OCI-LY1 (cell line): ENCODE measurements around the gene LRMDA.

Source experiments
- H2AFZ ChIP-seq: fragments of 200-600 bp; sonication (generic), shearing (Covaris generic); 2 replicates; pipeline ENCODE4 v1.6.0; 2014; ENCODE audit warnings: antibody characterized with exemption, mild to moderate bottlenecking, low read length
- H3F3A ChIP-seq: fragments of 200-600 bp; sonication (generic), shearing (Covaris generic); 2 replicates; pipeline ENCODE4 v1.6.0; 2014; ENCODE audit warnings: mild to moderate bottlenecking, antibody characterized with exemption, low read length, moderate library complexity; ENCODE audit not compliant: insufficient read depth
- H3K27ac ChIP-seq: fragments of 200-600 bp; sonication (generic); 2 replicates; pipeline ENCODE4 v1.5.1; 2014; ENCODE audit warnings: low read length, mixed run types, mild to moderate bottlenecking, low read depth; ENCODE audit not compliant: poor library complexity, severe bottlenecking
- H3K27me3 ChIP-seq: fragments of 200-600 bp; sonication (generic); 2 replicates; pipeline ENCODE4 v1.6.0; 2014; ENCODE audit warnings: antibody characterized with exemption, mild to moderate bottlenecking, low read length, moderate library complexity; ENCODE audit not compliant: insufficient read depth
- H3K36me3 ChIP-seq: fragments of 200-600 bp; sonication (generic); 2 replicates; pipeline ENCODE4 v1.6.1; 2014; ENCODE audit warnings: mild to moderate bottlenecking, antibody characterized with exemption, low read length, moderate library complexity, mixed read lengths; ENCODE audit not compliant: insufficient read depth
- H3K4me1 ChIP-seq: fragments of 200-600 bp; sonication (generic); 2 replicates; pipeline ENCODE4 v1.5.1; 2014; ENCODE audit warnings: mild to moderate bottlenecking, low read length, moderate library complexity; ENCODE audit not compliant: insufficient read depth, severe bottlenecking
- H3K4me2 ChIP-seq: fragments of 200-600 bp; sonication (generic), shearing (Covaris generic); 2 replicates; pipeline ENCODE4 v1.6.1; 2014; ENCODE audit warnings: low read length
- H3K4me3 ChIP-seq: fragments of 200-600 bp; sonication (generic); 2 replicates; pipeline ENCODE4 v1.5.1; 2014; ENCODE audit warnings: low read length, low read depth, mild to moderate bottlenecking, mixed read lengths; ENCODE audit not compliant: poor library complexity, severe bottlenecking
- H3K79me2 ChIP-seq: fragments of 200-600 bp; shearing (Covaris generic); 2 replicates; pipeline ENCODE4 v1.6.1; 2016; ENCODE audit warnings: mixed run types, low read length, mixed read lengths; ENCODE audit not compliant: insufficient read depth
- H3K9ac ChIP-seq: fragments of 200-600 bp; sonication (generic), shearing (Covaris generic); 2 replicates; pipeline ENCODE4 v1.6.1; 2014; ENCODE audit warnings: mild to moderate bottlenecking, low read length, mixed read lengths
- H3K9me2 ChIP-seq: fragments of 200-600 bp; sonication (generic), shearing (Covaris generic); 2 replicates; pipeline ENCODE4 v1.6.1; 2014; ENCODE audit warnings: low read depth, mild to moderate bottlenecking, low read length, mixed read lengths
- H3K9me3 ChIP-seq: fragments of 200-600 bp; shearing (Covaris generic); 2 replicates; pipeline ENCODE4 v1.6.1; 2014; ENCODE audit warnings: low read length, mixed read lengths
- H4K20me1 ChIP-seq: fragments of 200-600 bp; sonication (generic), shearing (Covaris generic); 2 replicates; pipeline ENCODE4 v1.6.0; 2016; ENCODE audit warnings: mild to moderate bottlenecking, low read length; ENCODE audit not compliant: insufficient read depth
- CTCF ChIP-seq: fragments of 200-600 bp; sonication (generic), shearing (Covaris generic); IDR thresholded peaks from 2 replicates; pipeline ENCODE4 v1.5.1; 2017; ENCODE audit warnings: mild to moderate bottlenecking, antibody characterized with exemption, low read length, moderate library complexity, mixed read lengths
- EZH2 ChIP-seq: fragments of 200-600 bp; sonication (generic), shearing (Covaris generic); IDR thresholded peaks from 2 replicates; pipeline ENCODE4 v1.8.0; 2017; ENCODE audit warnings: borderline replicate concordance, mixed run types, mild to moderate bottlenecking, antibody characterized with exemption, low read length, moderate library complexity, mixed read lengths

LRMDA gene

GRCh38 chr10:75862935-75863334 lies 431.5 kb downstream of the LRMDA start:
- H3K9me3 ChIP-seq, result no peaks in the 10 kb centered on the region
- H3F3A ChIP-seq, result no peaks in the 10 kb centered on the region
- H2AFZ ChIP-seq, result no peak overlapping the region
- H3K9ac ChIP-seq, result no peak overlapping the region
- H4K20me1 ChIP-seq, result no peaks in the 10 kb centered on the region
- no peaks in the 10 kb centered on the region for H3K4me1 ChIP-seq
- no peak overlapping the region for H3K27ac ChIP-seq
- H3K4me3 ChIP-seq, result no peak overlapping the region
- TF ChIP-seq CTCF (no peak), EZH2 (no peak)
- H3K4me2 ChIP-seq, result no peak overlapping the region
- H3K27me3 ChIP-seq, result no peaks in the 10 kb centered on the region
- H3K79me2 ChIP-seq, result no peaks in the 10 kb centered on the region
- no peaks in the 10 kb centered on the region for H3K9me2 ChIP-seq
- H3K36me3 ChIP-seq, result no peaks in the 10 kb centered on the region

- Histone ChIP-seq H3K4me3 (no peak overlapping the region), H3K27ac (no peak overlapping the region), H3K36me3 (no peaks in the 10 kb centered on the region), H3K4me1 (no peaks in the 10 kb centered on the region), H3K9me3 (no peaks in the 10 kb centered on the region), H3K4me2 (no peak overlapping the region), H3K9me2 (no peaks in the 10 kb centered on the region), H3K27me3 (no peaks in the 10 kb centered on the region), H4K20me1 (no peaks in the 10 kb centered on the region), H3K9ac (no peak overlapping the region), H3F3A (no peaks in the 10 kb centered on the region), H2AFZ (no peak overlapping the region), H3K79me2 (no peaks in the 10 kb centered on the region)
- TF ChIP-seq EZH2 (no peak), CTCF (no peak)
These were observed 433.3 kb downstream of the LRMDA start for GRCh38 chr10:75864717-75865116.

- H3K4me3 ChIP-seq, result no peak overlapping the region
These were observed 434.2 kb downstream of the LRMDA start for GRCh38 chr10:75865413-75866299.

More at GRCh38 chr10:75865413-75866299, 434.2 kb downstream of the LRMDA start:
- no peaks in the 10 kb centered on the region for H3K4me1 ChIP-seq
- no peak for TF ChIP-seq EZH2
- TF ChIP-seq CTCF, result no peak
- H3F3A ChIP-seq, result no peaks in the 10 kb centered on the region
- H4K20me1 ChIP-seq, result no peaks in the 10 kb centered on the region
- no peaks in the 10 kb centered on the region for H3K79me2 ChIP-seq
- H3K4me2 ChIP-seq, result no peak overlapping the region
- no peaks in the 10 kb centered on the region for H3K9me3 ChIP-seq
- no peak overlapping the region for H2AFZ ChIP-seq
- H3K27me3 ChIP-seq, result no peaks in the 10 kb centered on the region
- H3K9ac ChIP-seq, result no peak overlapping the region
- H3K9me2 ChIP-seq, result no peaks in the 10 kb centered on the region
- no peaks in the 10 kb centered on the region for H3K36me3 ChIP-seq
- no peak overlapping the region for H3K27ac ChIP-seq
